ENCODE results near the gene TBPL2.
"Not testable (repeated sequence)": the region's sequence is repeated elsewhere in the genome, so short reads cannot be mapped to it uniquely, and the experiment has no call there.

TBPL2 gene

GRCh38 chr14:55473786-55474185, 33.4 kb upstream of the TBPL2 start:
- no peak overlapping the region for H3K4me3 ChIP-seq (ENCODE audit: low read depth in 1 of 2, low read length in 1 of 2)
- no peak overlapping the region for H3K27ac ChIP-seq
- H3K27me3 ChIP-seq: no peaks in the 10 kb centered on the region
- no peaks in the 10 kb centered on the region for H3K9me3 ChIP-seq
- H3K4me1 ChIP-seq (ENCODE audit: control insufficient read depth in 1 of 2, insufficient read depth in 1 of 2, low read depth in 1 of 2, low read length in 1 of 2): no peaks in the 10 kb centered on the region
- H3K36me3 ChIP-seq: no peaks in the 10 kb centered on the region
- TF ChIP-seq CTCF (IDR thresholded peaks at IDR 0.05): no peak

GRCh38 chr14:55470025-55470424, 29.6 kb upstream of the TBPL2 start:
- no peak for TF ChIP-seq CTCF (IDR thresholded peaks at IDR 0.05)
- Histone ChIP-seq H3K4me1 (ENCODE audit: control insufficient read depth in 1 of 2, insufficient read depth in 1 of 2, low read depth in 1 of 2, low read length in 1 of 2) (no peaks in the 10 kb centered on the region), H3K4me3 (ENCODE audit: low read depth in 1 of 2, low read length in 1 of 2) (no peak overlapping the region), H3K27ac (no peak overlapping the region), H3K9me3 (no peaks in the 10 kb centered on the region), H3K27me3 (no peaks in the 10 kb centered on the region), H3K36me3 (no peaks in the 10 kb centered on the region)

- Histone ChIP-seq H3K27ac (no peak overlapping the region), H3K4me3 (ENCODE audit: low read depth in 1 of 2, low read length in 1 of 2) (no peak overlapping the region), H3K27me3 (no peaks in the 10 kb centered on the region), H3K9me3 (no peaks in the 10 kb centered on the region), H3K36me3 (no peaks in the 10 kb centered on the region), H3K4me1 (ENCODE audit: control insufficient read depth in 1 of 2, insufficient read depth in 1 of 2, low read depth in 1 of 2, low read length in 1 of 2) (no peaks in the 10 kb centered on the region)
- TF ChIP-seq CTCF (IDR thresholded peaks at IDR 0.05): no peak
Measured at GRCh38 chr14:55467307-55467706, 26.9 kb upstream of the TBPL2 start.

GRCh38 chr14:55458800-55459515, 18.5 kb upstream of the TBPL2 start:
- Histone ChIP-seq H3K36me3 (no peaks in the 10 kb centered on the region), H3K27me3 (peaks cover 6% of the 10 kb centered on the region), H3K9me3 (no peaks in the 10 kb centered on the region), H3K4me3 (ENCODE audit: low read depth in 1 of 2, low read length in 1 of 2) (no peak overlapping the region), H3K27ac (no peak overlapping the region), H3K4me1 (ENCODE audit: control insufficient read depth in 1 of 2, insufficient read depth in 1 of 2, low read depth in 1 of 2, low read length in 1 of 2) (no peaks in the 10 kb centered on the region)
- no peak for TF ChIP-seq CTCF (IDR thresholded peaks at IDR 0.05)

- Histone ChIP-seq H3K27me3 (peaks cover 7% of the 10 kb centered on the region), H3K9me3 (no peaks in the 10 kb centered on the region), H3K27ac (no peak overlapping the region), H3K4me3 (ENCODE audit: low read depth in 1 of 2, low read length in 1 of 2) (no peak overlapping the region), H3K4me1 (ENCODE audit: control insufficient read depth in 1 of 2, insufficient read depth in 1 of 2, low read depth in 1 of 2, low read length in 1 of 2) (no peaks in the 10 kb centered on the region), H3K36me3 (no peaks in the 10 kb centered on the region)
- no peak for TF ChIP-seq CTCF (IDR thresholded peaks at IDR 0.05)
Measured at GRCh38 chr14:55457496-55457895, 17.1 kb upstream of the TBPL2 start.

- not testable (repeated sequence) for H3K9me3 ChIP-seq; H3K4me1 ChIP-seq (ENCODE audit: control insufficient read depth in 1 of 2, insufficient read depth in 1 of 2, low read depth in 1 of 2, low read length in 1 of 2); H3K4me3 ChIP-seq (ENCODE audit: low read depth in 1 of 2, low read length in 1 of 2); H3K36me3 ChIP-seq; H3K27ac ChIP-seq; H3K27me3 ChIP-seq
Measured at GRCh38 chr14:55456411-55456810, 16.0 kb upstream of the TBPL2 start.

All from neutrophil (primary cell).